GM21381 (cell line): Measurements from ENCODE around the gene PCYT2.

Experiments used
- ATAC-seq: cut with Tn5 transposase; IDR thresholded peaks from one replicate; pipeline ENCODE4 v1.9.1; 2021; ENCODE audit warnings: mild to moderate bottlenecking, moderate library complexity; ENCODE audit not compliant: unreplicated experiment

Gene PCYT2

GRCh38 chr17:81914103-81914850 lies 3.1 kb upstream of the PCYT2 start:
- no peak for ATAC-seq

DNA sequence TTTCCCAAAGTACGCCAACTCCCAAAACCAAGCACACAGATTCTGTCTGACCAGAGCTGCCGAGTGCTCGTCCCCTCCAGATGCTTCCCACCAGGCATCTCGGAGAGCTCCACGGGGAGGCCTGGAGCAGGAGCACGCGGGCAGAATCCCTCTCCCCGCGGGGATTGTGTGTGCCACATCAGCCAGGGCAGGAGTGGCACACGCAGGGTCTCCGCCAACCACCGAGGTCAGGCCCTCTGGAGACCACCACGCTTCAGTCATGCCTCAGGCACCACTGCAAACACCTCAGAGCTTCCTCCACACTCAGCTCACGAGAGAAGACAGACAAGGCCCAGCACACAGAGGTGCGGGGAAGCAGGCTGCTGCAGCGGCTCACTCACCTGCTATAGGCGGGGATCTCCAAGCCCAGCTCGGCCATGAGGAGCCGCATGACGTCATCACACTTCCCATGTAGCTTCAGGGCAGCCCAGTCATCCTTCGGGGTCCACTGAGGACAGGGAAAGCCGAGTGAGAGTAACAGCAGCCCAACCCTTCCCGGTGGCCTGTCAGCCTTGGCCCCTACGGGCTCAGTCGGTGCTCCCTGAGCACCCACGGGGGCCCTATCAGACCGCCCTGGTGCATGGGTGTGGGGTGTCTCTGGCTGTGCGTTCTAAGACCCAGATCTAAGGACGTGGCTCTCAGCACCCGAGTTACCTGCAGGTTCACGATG lies 2.3 kb upstream of the PCYT2 start:
- no peak for ATAC-seq

- ATAC-seq = no peak
Observed at GRCh38 chr17:81912441-81913309, 1.5 kb upstream of the PCYT2 start.

DNA sequence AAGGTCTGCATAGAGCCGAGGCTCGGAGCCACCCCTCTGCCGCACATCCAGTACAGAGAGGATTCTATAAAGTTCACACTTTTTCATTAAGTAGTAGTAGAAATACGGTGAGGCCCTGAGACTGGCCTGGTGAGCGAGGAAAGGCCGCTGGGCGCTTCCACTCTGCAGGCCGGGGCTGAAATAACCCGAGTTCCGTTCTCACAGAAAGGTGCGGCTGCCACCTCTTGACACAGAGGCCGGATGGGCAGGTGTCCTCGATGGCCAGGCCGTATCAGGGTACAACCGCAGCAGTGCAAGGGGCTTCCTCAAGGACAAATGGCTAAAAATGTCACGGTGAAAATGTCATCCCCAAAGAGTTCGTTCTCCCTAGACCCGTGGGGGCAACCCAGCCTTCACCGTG lies 770 bp upstream of the PCYT2 start:
- ATAC-seq = no peak

DNA sequence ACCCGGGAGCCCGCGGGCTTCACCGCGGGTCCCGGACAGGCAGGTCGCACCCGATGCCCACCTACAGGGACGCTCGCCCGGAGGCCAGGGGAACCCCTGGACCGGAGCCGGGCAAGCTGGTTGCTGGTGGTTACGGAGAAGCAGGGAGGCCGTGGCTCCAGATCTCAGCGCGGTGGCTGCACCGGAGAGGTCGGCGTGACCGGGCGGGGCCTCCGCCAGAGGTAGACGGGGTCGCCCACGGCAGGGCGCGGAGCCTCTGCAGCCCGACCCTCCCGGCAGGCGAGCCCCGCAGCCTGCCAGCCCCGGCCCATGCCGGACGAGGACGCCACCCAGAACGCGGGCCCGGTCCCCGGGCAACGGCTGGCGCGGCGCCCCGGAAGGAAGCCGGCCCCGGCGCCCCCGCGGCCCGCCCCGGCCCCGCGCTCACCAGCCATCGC lies 341 bp downstream of the PCYT2 start:
- ATAC-seq = peak; percentile 30

GRCh38 chr17:81909966-81910839 lies 996 bp downstream of the PCYT2 start:
- no peak for ATAC-seq

DNA sequence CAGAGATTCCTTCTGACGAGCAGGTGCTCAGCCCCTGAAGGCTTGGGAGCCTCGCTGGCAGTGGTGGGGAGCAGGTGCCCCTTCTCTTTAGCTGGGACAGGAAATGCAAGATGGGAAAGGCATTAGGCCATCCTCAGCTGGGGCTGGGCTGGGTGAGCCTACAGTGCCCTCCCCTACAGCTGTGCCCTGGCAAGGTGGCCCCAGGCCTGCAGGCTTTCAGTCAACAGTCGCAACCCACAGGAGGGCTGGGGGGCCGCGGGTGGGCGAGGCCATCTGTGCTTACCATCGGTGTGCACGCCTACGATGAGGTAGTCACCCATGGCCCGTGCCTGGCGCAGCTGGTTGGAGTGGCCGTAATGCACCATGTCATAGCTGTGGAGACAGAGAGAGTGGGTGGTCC lies 2.0 kb downstream of the PCYT2 start:
- ATAC-seq = no peak

DNA sequence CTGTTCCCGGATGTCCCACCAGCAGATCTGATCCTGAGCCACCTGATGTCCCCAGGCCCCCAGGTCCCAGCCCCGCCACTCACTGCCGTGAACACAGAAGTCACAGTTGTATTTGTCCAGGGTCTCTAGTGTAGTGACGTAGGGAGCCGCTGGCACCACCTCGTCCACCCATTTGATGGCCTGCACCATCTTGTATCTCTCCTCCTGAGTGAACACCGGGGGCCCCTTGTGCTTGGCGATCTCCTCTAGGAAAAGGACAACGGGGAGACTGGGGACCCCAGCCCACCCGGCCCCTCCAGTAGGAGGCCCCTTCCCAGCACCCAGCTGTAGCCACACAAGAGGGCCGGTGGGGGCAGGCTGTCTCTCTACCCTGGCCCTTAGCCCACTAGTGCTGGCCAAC lies 2.4 kb downstream of the PCYT2 start:
- ATAC-seq = no peak

DNA sequence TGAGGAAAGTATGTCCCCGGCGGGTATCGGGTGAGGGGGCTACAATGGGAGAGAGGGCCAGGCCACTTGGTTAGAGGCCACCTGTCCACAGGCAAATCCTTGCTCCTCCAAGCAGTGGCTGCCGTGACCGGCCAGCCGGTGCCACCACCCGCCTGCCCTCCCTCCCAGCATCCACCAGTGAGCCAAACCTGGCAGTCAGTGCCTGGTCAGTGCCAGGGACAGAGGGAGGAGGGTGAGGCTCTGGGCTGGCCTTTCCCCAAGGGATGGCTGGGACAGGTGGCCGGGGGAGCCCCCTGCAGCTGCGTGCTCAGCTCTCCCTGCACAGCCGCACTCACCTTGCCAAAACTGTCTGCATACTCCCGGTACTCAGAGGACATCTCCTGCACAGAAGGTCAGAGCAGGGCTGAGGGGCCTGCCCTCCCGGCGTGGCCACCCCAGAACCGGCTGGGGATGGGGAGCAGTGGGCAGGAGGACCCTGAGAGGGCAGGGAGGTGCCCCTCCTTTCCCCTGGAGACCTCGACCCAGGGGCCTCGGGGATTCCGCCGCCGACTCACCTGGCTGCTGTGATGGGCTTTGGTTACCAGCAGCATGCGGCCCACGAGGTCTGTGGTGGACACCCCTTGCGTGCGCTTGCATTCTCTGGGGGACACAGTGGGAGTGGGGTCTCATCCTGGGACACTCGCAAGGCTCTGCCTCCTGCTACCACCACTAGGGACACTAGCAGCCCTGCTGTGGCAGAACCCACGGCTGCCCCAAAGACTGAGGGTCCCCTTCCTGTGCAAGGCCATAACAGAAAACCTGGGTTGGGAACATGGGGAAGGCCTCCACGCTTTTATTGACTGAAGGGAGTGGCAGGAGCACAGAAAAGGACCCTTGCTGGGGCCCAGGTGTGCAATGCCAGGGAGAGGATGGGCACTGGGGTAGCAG lies 3.7 kb downstream of the PCYT2 start:
- ATAC-seq = no peak

DNA sequence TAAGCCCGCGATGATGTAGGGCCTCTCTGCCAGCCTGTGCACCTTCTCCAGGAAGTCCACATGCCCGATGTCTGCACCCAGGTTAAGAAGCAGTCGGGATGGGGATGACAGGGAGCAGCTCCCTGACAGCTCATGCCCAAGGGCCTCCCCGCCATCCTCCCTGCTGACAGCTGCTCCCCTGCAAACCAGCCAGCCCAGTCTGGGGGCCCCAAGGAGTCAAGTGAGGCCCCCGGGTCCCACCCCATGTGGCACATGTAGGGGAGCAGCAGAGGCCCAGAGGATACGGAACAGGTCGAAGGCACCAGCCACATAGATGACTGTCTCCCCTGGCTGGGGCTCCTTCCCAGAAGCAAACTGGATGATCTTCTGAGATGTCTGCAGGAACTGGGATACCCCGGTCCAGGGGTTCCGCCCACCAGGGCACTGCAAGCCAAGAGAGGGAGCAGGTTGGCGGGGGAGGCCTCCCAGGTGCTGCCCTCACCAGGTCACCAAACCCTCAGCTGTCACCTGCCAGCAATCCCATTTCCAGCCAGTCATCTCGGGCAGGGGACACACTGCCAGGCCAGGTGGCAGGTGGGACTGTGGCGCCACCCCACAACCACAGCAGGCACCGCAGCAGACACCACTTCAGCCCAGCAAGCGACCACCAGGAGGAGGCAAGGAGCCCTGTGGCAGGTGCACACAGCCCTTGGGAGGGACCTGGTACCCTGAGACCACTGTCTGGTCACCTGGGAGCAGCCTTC lies 4.6 kb downstream of the PCYT2 start:
- ATAC-seq = no peak

GRCh38 chr17:81905993-81906392 lies 5.2 kb downstream of the PCYT2 start:
- ATAC-seq = no peak

DNA sequence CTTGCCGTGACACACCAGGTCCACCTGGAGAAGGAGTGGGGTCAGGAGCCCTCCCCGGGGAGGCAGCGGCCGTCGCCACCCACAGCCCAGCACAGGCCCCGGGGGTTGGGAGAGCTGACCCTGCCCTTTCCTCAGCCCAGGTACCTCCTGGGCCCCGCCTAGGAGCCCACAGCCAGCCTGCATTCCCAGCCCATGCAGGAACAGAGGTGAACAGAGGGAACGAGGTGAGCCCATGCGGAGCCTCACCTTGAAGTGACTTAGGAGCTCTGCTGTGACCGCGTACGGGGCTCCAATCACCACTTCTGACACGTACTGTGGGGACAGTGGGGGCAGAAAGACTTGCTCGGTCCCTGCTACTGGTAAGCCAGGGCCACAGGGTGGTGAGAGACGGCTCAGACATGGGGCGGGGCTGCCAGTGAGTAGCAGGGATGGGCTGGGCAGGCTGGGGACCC lies 5.7 kb downstream of the PCYT2 start:
- no peak for ATAC-seq

GRCh38 chr17:81904600-81905423 lies 6.4 kb downstream of the PCYT2 start:
- ATAC-seq = no peak

- no peak for ATAC-seq
Observed at GRCh38 chr17:81903896-81904599, 7.2 kb downstream of the PCYT2 start.

GRCh38 chr17:81903415-81903831 lies 7.8 kb downstream of the PCYT2 start:
- ATAC-seq = no peak

DNA sequence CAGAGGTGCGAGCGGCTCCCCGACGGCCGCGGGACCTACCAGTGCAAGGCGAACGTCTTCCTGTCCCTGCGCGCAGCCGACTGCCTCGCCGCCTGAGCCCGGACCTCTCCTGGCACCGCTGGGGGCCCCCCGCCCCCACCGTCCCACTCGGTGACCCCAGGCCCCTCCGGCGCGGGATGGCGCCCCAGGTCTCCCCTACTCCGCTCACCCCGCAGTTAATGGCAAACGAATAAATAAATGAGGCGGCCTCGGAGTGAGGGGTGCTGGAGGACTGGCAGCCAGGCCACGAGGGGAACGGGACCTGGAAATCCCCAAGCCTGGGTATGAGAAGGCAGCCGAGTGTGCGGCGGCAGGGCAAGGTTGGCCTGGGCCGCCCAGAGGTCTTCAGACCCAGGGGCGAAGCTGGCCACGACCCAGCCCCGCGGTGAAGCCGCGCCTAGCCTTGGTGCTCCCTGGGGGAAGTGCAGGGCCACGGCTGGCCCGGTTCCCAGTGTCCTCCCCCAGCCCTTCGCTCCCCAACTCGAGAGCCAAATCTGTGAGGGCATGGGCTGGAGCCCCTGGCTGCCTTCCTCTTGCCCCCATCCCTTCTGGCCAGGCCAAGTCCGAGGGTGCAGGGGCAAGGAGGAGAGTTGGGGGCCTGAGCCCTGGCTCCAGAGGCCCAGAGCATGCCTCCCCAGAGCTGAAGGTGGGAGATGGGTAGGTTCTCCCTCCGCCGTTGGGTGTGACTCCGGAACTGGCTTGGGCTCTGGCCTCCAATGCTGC lies 8.4 kb downstream of the PCYT2 start:
- ATAC-seq = no peak
